CD4-positive, CD25-positive, alpha-beta regulatory T cell (primary cell): ENCODE measurements around the gene DHRS7B. TPM values are rescaled to one million over a fixed set of nuclear protein-coding genes. Genes with fewer than 3 reads are reported as not detected.

Experiments used
- ATAC-seq, 2 donors: fragments of 150-1000 bp; cut with Tn5 transposase; one replicate each; pipeline ENCODE4 v1.10.0; 2021; ENCODE audit warnings: low read depth in 2 of 2, moderate number of reproducible peaks in 2 of 2, moderate library complexity in 1 of 2
- DNase-seq, 3 donors: peaks; one replicate each; pipeline versions ENCODE4 v3.0.0 to v3.0.0-alpha.2; 2012 to 2022; ENCODE audit warnings: mixed read lengths in 1 of 3
- H3K27ac ChIP-seq: one replicate; pipeline ENCODE4 v1.7.0; 2013; ENCODE audit warnings: mild to moderate bottlenecking, low read length; ENCODE audit not compliant: insufficient read depth, poor library complexity, severe bottlenecking
- H3K27me3 ChIP-seq: one replicate; pipeline ENCODE4 v1.7.0; 2013; ENCODE audit warnings: low read length; ENCODE audit not compliant: control insufficient read depth, insufficient read depth
- H3K36me3 ChIP-seq: one replicate; pipeline ENCODE4 v1.7.0; 2013; ENCODE audit warnings: mild to moderate bottlenecking, low read length, moderate library complexity; ENCODE audit not compliant: control insufficient read depth, insufficient read depth
- H3K4me1 ChIP-seq: 2 replicates; pipeline ENCODE4 v1.7.0; 2013; ENCODE audit warnings: mild to moderate bottlenecking, low read length; ENCODE audit not compliant: insufficient read depth, control insufficient read depth, poor library complexity, severe bottlenecking
- H3K4me3 ChIP-seq: one replicate; pipeline ENCODE4 v1.7.0; 2013; ENCODE audit warnings: low read depth, mild to moderate bottlenecking, low read length, moderate library complexity
- H3K9me3 ChIP-seq, 2 experiments: 1 replicate in 1 of 2; 2 replicates in 1 of 2; pipeline ENCODE4 v1.7.0; 2013; ENCODE audit warnings: low read length in 2 of 2, mild to moderate bottlenecking in 1 of 2, moderate library complexity in 1 of 2; ENCODE audit not compliant: control insufficient read depth in 2 of 2
- H3K27ac Mint-ChIP-seq, 3 donors: one replicate each; pipeline ENCODE4 v1.8.0; 2020 to 2022; ENCODE audit warnings: mild to moderate bottlenecking in 3 of 3, mixed read lengths in 3 of 3, moderate library complexity in 2 of 3
- H3K27me3 Mint-ChIP-seq: one replicate; pipeline ENCODE4 v1.8.0; 2022; ENCODE audit warnings: mild to moderate bottlenecking, mixed read lengths
- H3K36me3 Mint-ChIP-seq: one replicate; pipeline ENCODE4 v1.8.0; 2020; ENCODE audit warnings: mixed read lengths
- H3K4me1 Mint-ChIP-seq, 4 donors: one replicate each; pipeline ENCODE4 v1.8.0; 2020 to 2022; ENCODE audit warnings: mixed read lengths in 4 of 4, mild to moderate bottlenecking in 1 of 4
- H3K4me3 Mint-ChIP-seq, 4 donors: one replicate each; pipeline ENCODE4 v1.8.0; 2020 to 2022; ENCODE audit warnings: mild to moderate bottlenecking in 4 of 4, mixed read lengths in 4 of 4, moderate library complexity in 3 of 4
- H3K9me3 Mint-ChIP-seq, 7 donors: one replicate each; pipeline ENCODE4 v1.8.0; 2020 to 2022; ENCODE audit warnings: mixed read lengths in 7 of 7, mild to moderate bottlenecking in 3 of 7, moderate library complexity in 2 of 7
- polyA plus RNA-seq, 4 donors: library from polyadenylated mRNA; unstranded; fragments of 300-500 nt; fragmentation: Illumina TruSeq; gene quantifications; one replicate each; pipeline ENCODE4 v1.2.3, GENCODE V29; 2021
- total RNA-seq: library from RNA; stranded (reverse); gene quantifications from one replicate; pipeline ENCODE4 v1.2.3, GENCODE V29; 2022

DHRS7B gene
- total and polyA plus RNA-seq, 5 donors from 2014 or later = 7.6 to 17.2 (median 12.2) TPM

DNA sequence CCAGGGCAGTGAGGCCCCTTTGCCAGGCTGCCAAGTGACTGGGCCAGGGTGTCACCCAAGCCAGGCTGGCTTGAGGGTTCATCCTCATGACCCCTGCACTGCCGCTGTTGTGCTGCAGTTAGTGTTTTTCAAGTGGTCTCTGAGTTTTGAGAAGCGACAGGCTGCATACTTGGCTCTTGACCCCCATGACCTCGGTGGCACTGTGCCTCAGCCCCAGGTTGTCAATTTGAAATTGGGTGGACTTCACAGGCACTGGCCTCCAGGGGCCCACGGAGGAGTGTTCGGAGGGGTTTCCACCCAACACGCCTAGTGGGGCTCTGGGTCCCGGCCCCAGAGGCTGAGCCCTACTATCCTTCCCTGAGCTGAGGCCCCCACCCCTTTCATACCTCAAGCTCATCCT is 42.7 kb downstream of the DHRS7B start:
- ATAC-seq = no peak
- H3K27ac ChIP-seq = no peak overlapping the region
- Mint-ChIP-seq H3K4me3 (no peak overlapping the region), H3K27me3 (no peaks in the 10 kb centered on the region), H3K9me3 (no peaks in the 10 kb centered on the region), H3K36me3 (peaks cover 23% of the 10 kb centered on the region), H3K27ac (no peak overlapping the region), H3K4me1 (peaks cover 0 to 17% (median 12%) of the 10 kb centered on the region in 4 donors)
- no peaks in the 10 kb centered on the region for H3K27me3 ChIP-seq
- H3K9me3 ChIP-seq = no peaks in the 10 kb centered on the region
- H3K36me3 ChIP-seq = peaks cover 15% of the 10 kb centered on the region
- no peak for DNase-seq
- H3K4me3 ChIP-seq = no peak overlapping the region
- no peaks in the 10 kb centered on the region for H3K4me1 ChIP-seq

DNA sequence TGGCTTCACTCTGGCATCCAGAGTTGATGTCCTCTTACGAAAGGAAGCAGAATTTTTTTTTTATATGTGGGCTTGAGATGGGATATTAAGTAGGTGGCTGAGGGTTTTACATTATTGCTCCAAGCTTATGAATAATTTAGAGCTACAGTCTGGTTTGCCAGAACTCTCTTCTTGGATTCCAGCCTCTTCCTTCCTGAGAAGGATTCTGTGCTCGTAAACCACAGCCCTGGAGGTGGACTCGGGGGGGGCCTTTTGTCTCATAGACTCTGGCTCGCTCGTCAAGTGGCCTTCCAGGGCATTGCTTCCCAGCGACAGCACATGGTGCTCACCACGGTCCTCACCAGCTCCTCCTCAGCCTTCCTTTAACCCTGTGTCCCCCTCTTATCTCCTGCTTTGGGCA is 44.0 kb downstream of the DHRS7B start:
- Mint-ChIP-seq H3K4me1 (peaks cover 0 to 17% (median 12%) of the 10 kb centered on the region in 4 donors), H3K36me3 (peaks cover 24% of the 10 kb centered on the region), H3K27ac (peak overlapping the region in 2 of 3 donors; percentile 25 to 63), H3K9me3 (no peaks in the 10 kb centered on the region), H3K4me3 (no peak overlapping the region), H3K27me3 (no peaks in the 10 kb centered on the region)
- Histone ChIP-seq H3K4me1 (no peaks in the 10 kb centered on the region), H3K36me3 (peaks cover 15% of the 10 kb centered on the region), H3K27ac (no peak overlapping the region), H3K4me3 (no peak overlapping the region), H3K27me3 (no peaks in the 10 kb centered on the region), H3K9me3 (no peaks in the 10 kb centered on the region)
- DNase-seq (no peak), ATAC-seq (no peak)

DNA sequence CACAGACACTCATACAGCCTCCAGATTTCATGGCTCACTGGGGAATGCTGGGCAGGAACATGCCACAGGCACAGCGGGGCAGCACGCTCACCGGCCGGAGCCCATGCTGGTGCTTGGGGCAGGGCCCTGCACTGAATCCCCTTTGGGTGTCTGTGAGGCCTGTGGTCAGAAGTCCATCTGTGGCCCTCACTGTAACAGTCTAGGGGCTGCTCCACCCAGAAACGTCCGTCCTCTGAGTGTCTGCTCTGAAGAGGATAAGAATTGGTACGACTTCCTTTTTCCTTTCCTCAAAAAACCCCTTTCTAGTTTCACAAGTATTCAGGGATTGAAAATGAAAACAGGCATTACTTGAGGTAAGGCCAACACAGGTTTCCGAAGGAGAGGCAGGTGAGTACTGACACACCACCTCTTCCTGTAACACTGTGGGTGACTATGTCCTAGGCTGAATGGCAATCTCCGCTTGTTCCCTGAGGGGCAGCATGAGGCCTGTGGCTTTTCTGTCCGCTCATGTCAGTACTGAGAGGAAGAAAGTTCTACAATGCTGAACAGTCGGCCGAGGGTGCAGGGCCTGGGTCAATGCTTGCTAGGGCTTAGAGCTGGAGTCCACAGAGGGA is 44.7 kb downstream of the DHRS7B start:
- H3K4me3 Mint-ChIP-seq = no peak overlapping the region
- Histone ChIP-seq H3K4me3 (no peak overlapping the region), H3K36me3 (peaks cover 15% of the 10 kb centered on the region), H3K27me3 (no peaks in the 10 kb centered on the region), H3K27ac (no peak overlapping the region), H3K9me3 (no peaks in the 10 kb centered on the region), H3K4me1 (no peaks in the 10 kb centered on the region)
- no peaks in the 10 kb centered on the region for H3K27me3 Mint-ChIP-seq
- peak overlapping the region in 2 of 3 donors; percentile 63 to 68 for H3K27ac Mint-ChIP-seq
- no peaks in the 10 kb centered on the region for H3K9me3 Mint-ChIP-seq
- H3K36me3 Mint-ChIP-seq = peaks cover 24% of the 10 kb centered on the region
- peaks cover 0 to 17% (median 12%) of the 10 kb centered on the region in 4 donors for H3K4me1 Mint-ChIP-seq
- DNase-seq = no peak
- no peak for ATAC-seq

- DNase-seq = no peak
- Histone ChIP-seq H3K27ac (no peak overlapping the region), H3K4me3 (no peak overlapping the region), H3K9me3 (no peaks in the 10 kb centered on the region), H3K4me1 (no peaks in the 10 kb centered on the region), H3K36me3 (peaks cover 15% of the 10 kb centered on the region), H3K27me3 (no peaks in the 10 kb centered on the region)
- peaks cover 24% of the 10 kb centered on the region for H3K36me3 Mint-ChIP-seq
- no peaks in the 10 kb centered on the region for H3K9me3 Mint-ChIP-seq
- peaks cover 0 to 12% (median 10%) of the 10 kb centered on the region in 4 donors for H3K4me1 Mint-ChIP-seq
- no peaks in the 10 kb centered on the region for H3K27me3 Mint-ChIP-seq
- no peak for ATAC-seq
- H3K27ac Mint-ChIP-seq = peak overlapping the region in 2 of 3 donors; percentile 63 to 68
- no peak overlapping the region for H3K4me3 Mint-ChIP-seq
These were observed 45.3 kb downstream of the DHRS7B start for GRCh38 chr17:21171970-21172510.

DNA sequence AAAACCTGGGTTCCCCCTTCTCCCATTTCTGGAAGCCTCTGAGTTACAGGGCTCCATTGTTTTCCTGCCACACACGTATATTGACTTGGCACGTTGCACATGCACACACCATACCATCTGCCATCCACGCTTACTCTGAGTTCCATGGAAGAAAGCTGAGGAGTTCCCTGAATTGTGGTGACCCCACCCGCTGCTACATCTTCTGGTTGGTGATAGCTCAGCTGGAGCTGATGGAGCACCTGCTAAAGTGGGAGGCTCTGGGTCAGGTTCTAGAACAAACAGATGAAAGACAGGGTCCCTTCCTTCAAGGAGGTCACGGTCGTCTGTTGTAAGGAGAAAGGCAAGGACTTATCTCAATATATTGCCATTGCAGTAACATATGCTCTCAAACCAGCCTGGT is 46.1 kb downstream of the DHRS7B start:
- H3K36me3 Mint-ChIP-seq = peaks cover 24% of the 10 kb centered on the region
- H3K27ac Mint-ChIP-seq = no peak overlapping the region
- no peaks in the 10 kb centered on the region for H3K9me3 Mint-ChIP-seq
- no peaks in the 10 kb centered on the region for H3K27me3 Mint-ChIP-seq
- Histone ChIP-seq H3K4me3 (no peak overlapping the region), H3K27me3 (no peaks in the 10 kb centered on the region), H3K4me1 (no peaks in the 10 kb centered on the region), H3K27ac (no peak overlapping the region), H3K36me3 (peaks cover 15% of the 10 kb centered on the region), H3K9me3 (no peaks in the 10 kb centered on the region)
- peaks cover 0 to 9% (median 9%) of the 10 kb centered on the region in 4 donors for H3K4me1 Mint-ChIP-seq
- no peak for ATAC-seq
- no peak for DNase-seq
- H3K4me3 Mint-ChIP-seq = no peak overlapping the region

DNA sequence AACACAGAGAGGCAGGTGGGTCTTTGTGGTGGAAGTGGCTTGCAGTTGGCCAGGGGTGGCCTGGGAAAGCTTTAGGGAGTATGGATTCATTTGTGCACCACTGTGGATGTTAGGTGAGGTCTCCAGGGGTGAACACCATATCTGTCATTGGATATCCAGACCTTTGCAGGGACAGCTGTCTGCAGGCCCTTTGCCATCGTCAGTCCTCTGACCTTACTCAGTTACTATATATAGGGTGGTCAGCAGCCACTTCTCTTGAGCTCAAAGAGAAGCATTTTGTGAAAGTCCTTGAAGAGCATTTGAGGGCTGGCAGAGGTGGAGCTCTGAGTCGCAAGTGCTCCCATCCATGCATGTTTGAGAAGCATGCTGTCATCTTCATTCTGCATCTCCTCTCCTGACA is 46.8 kb downstream of the DHRS7B start:
- no peaks in the 10 kb centered on the region for H3K9me3 ChIP-seq
- Mint-ChIP-seq H3K9me3 (no peaks in the 10 kb centered on the region), H3K27ac (peak overlapping the region in 2 of 3 donors; percentile 70), H3K4me3 (no peak overlapping the region), H3K27me3 (no peaks in the 10 kb centered on the region), H3K36me3 (peaks cover 28% of the 10 kb centered on the region), H3K4me1 (peaks cover 0 to 9% (median 5%) of the 10 kb centered on the region in 4 donors)
- H3K27ac ChIP-seq = no peak overlapping the region
- ATAC-seq (no peak), DNase-seq (no peak)
- no peaks in the 10 kb centered on the region for H3K4me1 ChIP-seq
- H3K4me3 ChIP-seq = no peak overlapping the region
- H3K27me3 ChIP-seq = no peaks in the 10 kb centered on the region
- H3K36me3 ChIP-seq = peaks cover 15% of the 10 kb centered on the region

DNA sequence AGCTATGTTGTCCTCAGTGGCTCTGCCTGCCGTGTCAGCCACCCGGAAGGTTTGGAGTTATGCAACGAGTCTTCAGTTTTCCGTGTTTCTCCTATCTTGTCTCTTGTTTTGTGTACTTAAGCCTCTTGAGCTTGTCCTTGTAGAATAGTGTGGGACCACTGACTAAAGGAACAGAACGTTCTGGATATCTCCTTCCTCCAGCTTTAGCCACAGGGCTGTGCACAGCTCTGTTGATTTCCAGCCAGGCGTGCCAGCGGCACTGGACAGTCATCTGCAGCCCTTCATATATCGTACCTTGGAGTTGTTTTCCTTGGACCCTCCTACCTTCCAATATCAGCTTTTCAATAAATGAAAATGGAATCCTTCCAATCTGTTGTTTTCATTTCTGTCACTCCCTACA is 47.4 kb downstream of the DHRS7B start:
- no peaks in the 10 kb centered on the region for H3K4me1 ChIP-seq
- H3K27ac Mint-ChIP-seq = peak overlapping the region in 1 of 3 donors; percentile 65
- DNase-seq (no peak), ATAC-seq (no peak)
- H3K9me3 ChIP-seq = no peaks in the 10 kb centered on the region
- H3K4me3 ChIP-seq = no peak overlapping the region
- no peaks in the 10 kb centered on the region for H3K27me3 ChIP-seq
- no peak overlapping the region for H3K27ac ChIP-seq
- H3K27me3 Mint-ChIP-seq = no peaks in the 10 kb centered on the region
- H3K4me3 Mint-ChIP-seq = no peak overlapping the region
- peaks cover 15% of the 10 kb centered on the region for H3K36me3 ChIP-seq
- peaks cover 0 to 9% (median 5%) of the 10 kb centered on the region in 4 donors for H3K4me1 Mint-ChIP-seq
- H3K36me3 Mint-ChIP-seq = peaks cover 28% of the 10 kb centered on the region
- H3K9me3 Mint-ChIP-seq = no peaks in the 10 kb centered on the region

GRCh38 chr17:21174713-21175112 is 47.9 kb downstream of the DHRS7B start:
- Histone ChIP-seq H3K4me1 (no peaks in the 10 kb centered on the region), H3K27me3 (no peaks in the 10 kb centered on the region), H3K36me3 (peaks cover 15% of the 10 kb centered on the region), H3K27ac (no peak overlapping the region), H3K4me3 (no peak overlapping the region), H3K9me3 (no peaks in the 10 kb centered on the region)
- Mint-ChIP-seq H3K4me1 (peaks cover 0 to 9% (median 5%) of the 10 kb centered on the region in 4 donors), H3K27ac (no peak overlapping the region), H3K9me3 (no peaks in the 10 kb centered on the region), H3K36me3 (peaks cover 28% of the 10 kb centered on the region), H3K27me3 (no peaks in the 10 kb centered on the region), H3K4me3 (no peak overlapping the region)
- ATAC-seq (no peak), DNase-seq (no peak)
